IMR-90 (cell line): Measurements from ENCODE around the gene KIF6. TPM values are rescaled to one million over a fixed set of nuclear protein-coding genes. Genes with fewer than 3 reads are reported as not detected.

Experiments used
- ATAC-seq: fragments of 200-7000 bp; cut with Tn5 transposase; 2 replicates; pipeline ENCODE4 v1.9.1; 2020; ENCODE audit warnings: low read depth, mild to moderate bottlenecking, moderate library complexity
- BruUV-seq: library from RNA; stranded (reverse); fragments of 400-500 nt; replicated peaks from 2 replicates; lab custom pipeline; 2021; lab: Mats Ljungman, UMichigan
- CTCF ChIA-PET: fragments of 300-600 bp; formaldehyde crosslinking; extraction: SDS; loops from one replicate; lab custom pipeline; 2021; ENCODE audit warnings: antibody characterized with exemption; lab: Yijun Ruan, JAX
- POLR2A ChIA-PET: fragments of 300-600 bp; sonication (Branson Sonifier 250); formaldehyde crosslinking; loops from one replicate; lab custom pipeline; 2022; ENCODE audit warnings: antibody characterized with exemption; ENCODE audit not compliant: unreplicated experiment; lab: Charles Lee
- DNase-seq: peaks from one replicate; pipeline ENCODE4 v3.0.0; 2013
- H2AFZ ChIP-seq: replicated peaks from 2 replicates; pipeline ENCODE3; 2013; ENCODE audit warnings: low read length, mild to moderate bottlenecking; ENCODE audit not compliant: poor library complexity
- H2AK5ac ChIP-seq: 2 replicates; pipeline ENCODE4 v1.6.1; 2013; ENCODE audit warnings: low read depth, low read length, inconsistent platforms
- H2AK9ac ChIP-seq: replicated peaks from 2 replicates; pipeline ENCODE3; 2013; ENCODE audit warnings: mild to moderate bottlenecking, low read depth, low read length, moderate library complexity; ENCODE audit not compliant: poor library complexity
- H2BK120ac ChIP-seq: 2 replicates; pipeline ENCODE4 v1.6.1; 2013; ENCODE audit warnings: low read depth, low read length, inconsistent platforms
- H2BK15ac ChIP-seq: 3 replicates; pipeline ENCODE4 v1.6.1; 2013; ENCODE audit warnings: low read depth, low read length, inconsistent platforms
- H2BK20ac ChIP-seq: 2 replicates; pipeline ENCODE4 v1.6.1; 2013; ENCODE audit warnings: low read depth, mild to moderate bottlenecking, inconsistent platforms, low read length, moderate library complexity
- H2BK5ac ChIP-seq: 2 replicates; pipeline ENCODE4 v1.6.1; 2013; ENCODE audit warnings: mild to moderate bottlenecking, low read depth, low read length, inconsistent platforms; ENCODE audit not compliant: poor library complexity, severe bottlenecking
- H3K14ac ChIP-seq: replicated peaks from 2 replicates; pipeline ENCODE4 v1.6.1; 2013; ENCODE audit warnings: low read depth, low read length, inconsistent platforms
- H3K18ac ChIP-seq: 2 replicates; pipeline ENCODE4 v1.6.1; 2013; ENCODE audit warnings: low read depth, low read length, control low read depth
- H3K23ac ChIP-seq: 2 replicates; pipeline ENCODE4 v1.6.1; 2013; ENCODE audit warnings: low read depth, low read length, inconsistent platforms
- H3K27ac ChIP-seq: 2 replicates; pipeline ENCODE4 v1.5.1; 2013; ENCODE audit warnings: mild to moderate bottlenecking, control low read depth, low read length; ENCODE audit not compliant: insufficient read depth
- H3K27me3 ChIP-seq: 2 replicates; pipeline ENCODE4 v1.6.1; 2013; ENCODE audit warnings: low read length; ENCODE audit not compliant: control insufficient read depth, insufficient read depth
- H3K36me3 ChIP-seq: 2 replicates; pipeline ENCODE4 v1.6.1; 2013; ENCODE audit warnings: low read length, mixed read lengths; ENCODE audit not compliant: control insufficient read depth, insufficient read depth
- H3K4ac ChIP-seq: 2 replicates; pipeline ENCODE4 v1.6.1; 2013; ENCODE audit warnings: low read depth, low read length, inconsistent platforms
- H3K4me1 ChIP-seq: 2 replicates; pipeline ENCODE4 v1.6.1; 2013; ENCODE audit warnings: low read length, mixed read lengths; ENCODE audit not compliant: control insufficient read depth, insufficient read depth
- H3K4me2 ChIP-seq: 2 replicates; pipeline ENCODE4 v1.6.1; 2013; ENCODE audit warnings: low read depth, mild to moderate bottlenecking, control low read depth, low read length, moderate library complexity
- H3K4me3 ChIP-seq: 2 replicates; pipeline ENCODE4 v1.5.1; 2013; ENCODE audit warnings: low read depth, mild to moderate bottlenecking, control low read depth, low read length, moderate library complexity; ENCODE audit not compliant: insufficient read depth
- H3K56ac ChIP-seq: 2 replicates; pipeline ENCODE4 v1.6.1; 2013; ENCODE audit warnings: low read length, inconsistent platforms; ENCODE audit not compliant: insufficient read depth; ENCODE audit errors: extremely low read depth
- H3K79me1 ChIP-seq, 2 experiments: 2 replicates each; pipeline ENCODE4 v1.6.1; 2013; ENCODE audit warnings: low read length in 2 of 2, inconsistent platforms in 1 of 2, low read depth in 1 of 2
- H3K9ac ChIP-seq: 2 replicates; pipeline ENCODE4 v1.6.1; 2013; ENCODE audit warnings: low read depth, low read length, control low read depth
- H3K9me1 ChIP-seq: 2 replicates; pipeline ENCODE4 v1.6.1; 2013; ENCODE audit warnings: low read length, inconsistent platforms; ENCODE audit not compliant: insufficient read depth
- H3K9me3 ChIP-seq: 2 replicates; pipeline ENCODE4 v1.6.1; 2013; ENCODE audit warnings: low read length; ENCODE audit not compliant: control insufficient read depth, insufficient read depth
- H4K20me1 ChIP-seq: 2 replicates; pipeline ENCODE4 v1.6.1; 2013; ENCODE audit warnings: low read length, inconsistent platforms; ENCODE audit not compliant: insufficient read depth
- H4K5ac ChIP-seq: 2 replicates; pipeline ENCODE4 v1.6.1; 2013; ENCODE audit warnings: mild to moderate bottlenecking, low read depth, low read length, control low read depth
- H4K8ac ChIP-seq, 2 experiments: 2 replicates each; pipeline ENCODE4 v1.6.1; 2013; ENCODE audit warnings: low read depth in 2 of 2, low read length in 2 of 2, control low read depth in 1 of 2, inconsistent platforms in 1 of 2
- H4K91ac ChIP-seq: 2 replicates; pipeline ENCODE4 v1.6.1; 2013; ENCODE audit warnings: low read depth, low read length, inconsistent platforms; ENCODE audit not compliant: insufficient read depth
- NFE2L2 ChIP-seq: fragments of 150-350 bp; IDR thresholded peaks from 2 replicates; pipeline ENCODE4 v1.6.1; 2016; ENCODE audit warnings: low read depth, mild to moderate bottlenecking, low read length
- WGBS, 2 experiments: methylation state at CpG; one replicate each; pipeline versions ENCODE4 v1.1.5 to v1.1.7; 2013; ENCODE audit warnings: missing lambda C conversion rate in 2 of 2; ENCODE audit not compliant: insufficient read length in 1 of 2; ENCODE audit errors: extremely low coverage in 2 of 2; 5-methylcytosine and 5-hydroxymethylcytosine counted together
- dilution Hi-C: fragments of 300-500 bp; cut with HindIII; formaldehyde crosslinking; loops from one replicate; pipeline ENCODE4 v1.14.3; 2018; ENCODE audit warnings: low sequenced_read_pairs; ENCODE audit not compliant: unreplicated experiment
- in situ Hi-C: fragments of 300-500 bp; cut with MboI; formaldehyde crosslinking; loops from 3 replicates; pipeline ENCODE4 v1.14.3; 2019; ENCODE audit warnings: low sequenced_read_pairs, inconsistent platforms, mixed read lengths
- intact Hi-C: fragments of 100-400 bp; cut with micrococcal nuclease; formaldehyde crosslinking; loops from 2 replicates; pipeline ENCODE4 v1.10.0; 2022
- polyA plus RNA-seq, 3 experiments: library from polyadenylated mRNA; depleted of rRNA; stranded (reverse); fragments of >200 nt; gene quantifications; 2 replicates each; pipeline ENCODE4 v1.2.3, GENCODE V29; 2012; ENCODE audit warnings: low replicate concordance in 1 of 3
- total RNA-seq: library from RNA; depleted of rRNA; stranded (reverse); fragments of >200 nt; gene quantifications from 2 replicates; pipeline ENCODE4 v1.2.3, GENCODE V29; 2012

Gene KIF6
- total and polyA plus RNA-seq, 2 of the 4 experiments (the other 2 are of a cell fraction): under 0.01 to 0.10 TPM

GRCh38 chr6:39353698-39354315 is 371.4 kb downstream of the KIF6 start:
- Histone ChIP-seq H3K79me1 (no peaks in the 10 kb centered on the region), H3K14ac (no peak overlapping the region), H3K23ac (no peak overlapping the region), H3K18ac (no peak overlapping the region), H4K8ac (no peak overlapping the region), H3K4ac (no peak overlapping the region), H2BK15ac (no peak overlapping the region), H2AK5ac (no peak overlapping the region), H3K56ac (no peak overlapping the region), H4K91ac (no peak overlapping the region), H3K27me3 (peaks cover 2% of the 10 kb centered on the region; the same call in 1 of the 2 replicates), H3K36me3 (no peaks in the 10 kb centered on the region), H3K9me3 (no peaks in the 10 kb centered on the region), H4K20me1 (no peaks in the 10 kb centered on the region), H4K5ac (no peak overlapping the region), H2AK9ac (no peak overlapping the region), H3K9me1 (no peaks in the 10 kb centered on the region), H3K9ac (no peak overlapping the region), H3K4me2 (no peak overlapping the region), H2AFZ (peak overlapping the region; percentile 23), H2BK20ac (no peak overlapping the region), H3K4me1 (no peaks in the 10 kb centered on the region), H3K27ac (no peak overlapping the region), H2BK120ac (no peak overlapping the region), H3K4me3 (no peak overlapping the region), H2BK5ac (no peak overlapping the region)
- 75% methylated on average over 4 of the region's 7 CpGs; no CpG with 5 or more reads in 1 of the 2 experiments for WGBS, 2 experiments
- POLR2A ChIA-PET: no interaction called here
- intact Hi-C loops (no loop called here), dilution Hi-C loops (no loop called here), in situ Hi-C loops (loop anchor here (25.0 kb wide), 2 partner anchors 1483 to 1683 kb away; partner anchors contain the start of genes TSPO2 and UNC5CL)
- CTCF ChIA-PET: interaction anchor here (1.0 kb wide), 1 partner anchor 9 kb away, joined by 3 read pairs; no protein-coding TSS in a partner anchor
- DNase-seq (no peak), ATAC-seq (no peak)
- BruUV-seq: no TSS peak
- TF ChIP-seq NFE2L2: no peak
